Activated B cell treated with CpG ODN at 0.5 μM for 24 hours (primary cell): ENCODE results near the gene SCN1B. TPM values are rescaled to one million over a fixed set of nuclear protein-coding genes. Genes with fewer than 3 reads are reported as not detected.
A peak's percentile ranks its signal among the peaks of the same experiment; 100 is the strongest.

ENCODE experiments used
- ATAC-seq: fragments of 200-7000 bp; cut with Tn5 transposase; one replicate; pipeline ENCODE4 v1.10.0; 2021; ENCODE audit warnings: low read depth, mild to moderate bottlenecking, moderate library complexity
- CTCF ChIA-PET: fragments of 350-600 bp; sonication (Branson Sonifier 250); formaldehyde crosslinking; loops from one replicate; lab custom pipeline; 2021; ENCODE audit warnings: antibody characterized with exemption; lab: Charles Lee
- POLR2A ChIA-PET: fragments of 350-600 bp; sonication (Branson Sonifier 250); formaldehyde crosslinking; loops from one replicate; lab custom pipeline; 2021; ENCODE audit warnings: antibody characterized with exemption; lab: Charles Lee
- DNase-seq: peaks from one replicate; pipeline ENCODE4 v3.0.0; 2022
- H3K27ac Mint-ChIP-seq: one replicate; pipeline ENCODE4 v1.8.0; 2020; ENCODE audit warnings: mixed read lengths
- H3K27me3 Mint-ChIP-seq: one replicate; pipeline ENCODE4 v1.8.0; 2021; ENCODE audit warnings: mixed read lengths
- H3K36me3 Mint-ChIP-seq: one replicate; pipeline ENCODE4 v1.8.0; 2021; ENCODE audit warnings: low read depth, mixed read lengths
- H3K4me1 Mint-ChIP-seq: one replicate; pipeline ENCODE4 v1.8.0; 2021; ENCODE audit warnings: mixed read lengths
- H3K4me3 Mint-ChIP-seq: one replicate; pipeline ENCODE4 v1.8.0; 2020; ENCODE audit warnings: mild to moderate bottlenecking, mixed read lengths
- H3K9me3 Mint-ChIP-seq: one replicate; pipeline ENCODE4 v1.8.0; 2020; ENCODE audit warnings: mixed read lengths
- CTCF ChIP-seq: fragments of 200-600 bp; IDR thresholded peaks from one replicate; pipeline ENCODE4 v1.8.0; 2022; ENCODE audit warnings: antibody characterized with exemption, mild to moderate bottlenecking
- intact Hi-C: fragments of 100-400 bp; cut with micrococcal nuclease; formaldehyde crosslinking; loops from one replicate; pipeline ENCODE4 v1.15.1; 2024
- total RNA-seq: library from RNA; stranded (reverse); gene quantifications from 2 replicates; pipeline ENCODE4 v1.2.3, GENCODE V29; 2022

The SCN1B gene
- total RNA-seq, 1 donor from 2014 or later: 0.47 TPM

GRCh38 chr19:35034005-35034502 is 3.8 kb downstream of the SCN1B start:
- TF ChIP-seq CTCF: no peak
- Mint-ChIP-seq H3K4me1 (peaks cover 22% of the 10 kb centered on the region), H3K27me3 (peaks cover 20% of the 10 kb centered on the region), H3K4me3 (no peak overlapping the region), H3K9me3 (no peaks in the 10 kb centered on the region), H3K36me3 (no peaks in the 10 kb centered on the region), H3K27ac (no peak overlapping the region)
- intact Hi-C loops: no loop called here
- DNase-seq (no peak), ATAC-seq (no peak)
- CTCF ChIA-PET: no interaction called here
- POLR2A ChIA-PET: no interaction called here

DNA sequence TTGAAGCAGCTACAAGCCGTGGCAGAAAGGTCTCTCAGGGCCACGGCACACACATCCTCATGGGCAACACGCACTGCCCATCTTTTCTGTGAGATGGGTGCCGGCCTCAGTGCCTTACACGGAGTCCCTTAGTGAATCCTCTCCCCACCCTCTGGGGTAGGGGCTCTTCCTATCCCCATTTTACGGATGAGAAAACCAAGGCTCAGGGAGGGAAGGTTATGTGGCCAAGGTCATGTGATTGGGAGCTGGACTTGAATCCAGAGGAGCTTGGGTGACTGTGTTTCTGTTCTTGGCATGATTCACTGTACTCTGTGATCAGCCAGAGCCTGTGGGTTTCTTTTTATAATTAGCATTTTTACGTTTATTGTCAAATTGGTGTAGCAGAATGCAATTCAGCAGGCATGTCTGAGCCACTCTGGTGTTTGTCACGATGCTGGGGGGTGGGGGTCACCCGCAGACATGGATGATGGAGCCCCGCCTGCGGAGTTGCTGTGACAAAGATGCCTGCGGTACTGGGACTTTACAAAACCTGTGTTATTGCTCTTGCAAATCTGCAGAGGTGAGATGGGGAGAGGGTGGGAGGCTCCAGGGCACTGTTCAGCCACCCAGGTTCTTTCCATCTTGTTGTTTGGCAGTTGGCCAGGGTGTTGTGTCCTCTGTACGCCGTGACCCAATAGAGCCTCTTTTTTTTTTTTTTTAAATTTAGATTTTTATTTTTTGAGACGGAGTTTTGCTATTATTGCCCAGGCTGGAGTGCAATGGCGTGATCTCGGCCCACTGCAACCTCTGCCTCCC is 4.5 kb downstream of the SCN1B start:
- Mint-ChIP-seq H3K36me3 (no peaks in the 10 kb centered on the region), H3K9me3 (no peaks in the 10 kb centered on the region), H3K27me3 (peaks cover 18% of the 10 kb centered on the region), H3K4me1 (peaks cover 27% of the 10 kb centered on the region), H3K27ac (no peak overlapping the region), H3K4me3 (no peak overlapping the region)
- TF ChIP-seq CTCF: no peak
- ATAC-seq (no peak), DNase-seq (no peak)
- CTCF ChIA-PET: no interaction called here
- intact Hi-C loops: no loop called here
- POLR2A ChIA-PET: no interaction called here

GRCh38 chr19:35037716-35038622 is 7.7 kb downstream of the SCN1B start:
- H3K36me3 Mint-ChIP-seq: no peaks in the 10 kb centered on the region
- H3K27ac Mint-ChIP-seq: peak overlapping the region; percentile 30
- intact Hi-C loops: no loop called here
- ATAC-seq: peak; percentile 79
- H3K4me1 Mint-ChIP-seq: peaks cover 41% of the 10 kb centered on the region
- no peaks in the 10 kb centered on the region for H3K9me3 Mint-ChIP-seq
- DNase-seq: no peak
- no peak for TF ChIP-seq CTCF
- H3K4me3 Mint-ChIP-seq: peak overlapping the region; percentile 15
- CTCF ChIA-PET: interaction anchor here (0.9 to 2.0 kb wide), 2 partner anchors 9 to 99 kb away, joined by 3 to 6 read pairs; no protein-coding TSS in a partner anchor
- POLR2A ChIA-PET: interaction anchor here (0.6 to 0.9 kb wide), 5 partner anchors 8 to 674 kb away, joined by 3 to 12 read pairs (median 3); no protein-coding TSS in a partner anchor
- H3K27me3 Mint-ChIP-seq: peaks cover 6% of the 10 kb centered on the region

DNA sequence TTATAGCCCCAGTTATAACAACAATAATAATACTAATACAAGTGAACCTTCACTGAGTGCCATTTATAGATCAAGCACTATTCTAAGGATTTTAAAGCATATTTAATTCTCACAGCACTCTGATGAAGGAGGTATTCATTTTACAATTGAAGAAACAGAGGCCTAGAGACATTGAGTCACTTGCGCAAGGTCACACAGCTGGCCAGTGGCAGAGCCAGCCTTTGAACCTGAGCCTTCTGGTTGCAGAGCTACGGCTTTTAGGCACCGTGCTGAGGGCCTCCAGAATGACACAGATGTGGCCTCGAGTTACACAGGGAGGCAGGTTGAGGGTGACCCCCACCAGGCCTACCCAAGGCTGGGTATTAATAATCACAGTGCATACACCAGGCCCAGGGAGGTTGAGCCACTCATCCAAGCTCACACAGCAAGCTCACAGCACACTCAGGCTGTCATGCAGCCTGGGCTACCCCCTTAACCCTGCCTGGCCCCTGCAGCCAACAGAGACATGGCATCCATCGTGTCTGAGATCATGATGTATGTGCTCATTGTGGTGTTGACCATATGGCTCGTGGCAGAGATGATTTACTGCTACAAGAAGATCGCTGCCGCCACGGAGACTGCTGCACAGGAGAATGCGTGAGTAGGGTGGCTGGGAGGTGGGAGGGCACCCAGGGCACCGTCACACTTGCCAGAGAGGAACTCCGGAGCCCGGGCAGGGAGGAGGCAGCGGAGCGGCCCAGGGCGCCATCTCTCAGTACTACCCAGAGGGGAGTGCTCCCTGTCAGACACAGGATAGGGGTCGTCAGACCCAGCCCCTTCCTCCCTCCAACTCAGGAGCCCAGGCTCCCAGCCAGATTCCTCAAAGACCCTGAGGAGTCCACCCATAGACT is 8.6 kb downstream of the SCN1B start:
- Mint-ChIP-seq H3K27ac (no peak overlapping the region), H3K36me3 (no peaks in the 10 kb centered on the region), H3K27me3 (no peaks in the 10 kb centered on the region), H3K4me1 (peaks cover 41% of the 10 kb centered on the region), H3K4me3 (peak overlapping the region; percentile 52), H3K9me3 (no peaks in the 10 kb centered on the region)
- no peak for TF ChIP-seq CTCF
- POLR2A ChIA-PET: interaction anchor here (0.7 to 0.9 kb wide), 3 partner anchors 9 to 1014 kb away, joined by 3 to 5 read pairs (median 3); no protein-coding TSS in a partner anchor
- no peak for DNase-seq
- ATAC-seq: peak; percentile 49
- intact Hi-C loops: no loop called here
- CTCF ChIA-PET: interaction anchor here (0.9 to 2.0 kb wide), 2 partner anchors 8 to 98 kb away, joined by 3 to 6 read pairs; no protein-coding TSS in a partner anchor
